H54 (cell line): Measurements from ENCODE around the gene GET4.
A peak's percentile ranks its signal among the peaks of the same experiment; 100 is the strongest.
"Not testable (repeated sequence)": the region's sequence is repeated elsewhere in the genome, so short reads cannot be mapped to it uniquely, and the experiment has no call there.

Source experiments
- DNase-seq: peaks from one replicate; pipeline ENCODE4 v3.0.0; 2011; ENCODE audit warnings: low spot score, mixed read lengths; ENCODE audit not compliant: insufficient read length
- FAIRE-seq: peaks from 3 replicates; lab custom pipeline; 2011; peaks lifted over from hg19 to GRCh38; lab: Jason Lieb, UNC
- POLR2A ChIP-seq: IDR thresholded peaks from 2 replicates; pipeline ENCODE4 v1.6.1; 2011; ENCODE audit warnings: low read depth, mild to moderate bottlenecking, low read length

Gene GET4

GRCh38 chr7:918441-919113 is 42.2 kb downstream of the GET4 start:
- FAIRE-seq = no peak
- TF ChIP-seq POLR2A = no peak
- DNase-seq = no peak

DNA sequence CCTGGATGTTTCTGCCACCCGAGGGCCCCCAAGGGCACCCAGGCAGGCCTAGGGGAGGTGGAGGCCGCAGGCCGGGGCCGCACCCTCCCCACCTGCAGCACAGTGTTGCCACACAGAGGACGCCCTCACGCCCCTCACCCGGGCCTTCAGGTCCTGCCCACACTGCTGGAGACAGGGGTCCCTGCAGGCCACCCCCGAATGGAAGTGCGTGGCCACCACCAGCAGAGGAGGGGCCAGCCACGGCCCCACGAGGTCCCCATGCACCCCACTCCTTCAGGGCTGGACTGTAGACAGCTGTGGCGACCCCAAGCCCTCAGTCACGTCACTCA is 42.7 kb downstream of the GET4 start:
- no peak for TF ChIP-seq POLR2A
- FAIRE-seq (no peak), DNase-seq (no peak)

- no peak for FAIRE-seq
- no peak for DNase-seq
- no peak for TF ChIP-seq POLR2A
Observed at GRCh38 chr7:919924-920341, 43.6 kb downstream of the GET4 start.

DNA sequence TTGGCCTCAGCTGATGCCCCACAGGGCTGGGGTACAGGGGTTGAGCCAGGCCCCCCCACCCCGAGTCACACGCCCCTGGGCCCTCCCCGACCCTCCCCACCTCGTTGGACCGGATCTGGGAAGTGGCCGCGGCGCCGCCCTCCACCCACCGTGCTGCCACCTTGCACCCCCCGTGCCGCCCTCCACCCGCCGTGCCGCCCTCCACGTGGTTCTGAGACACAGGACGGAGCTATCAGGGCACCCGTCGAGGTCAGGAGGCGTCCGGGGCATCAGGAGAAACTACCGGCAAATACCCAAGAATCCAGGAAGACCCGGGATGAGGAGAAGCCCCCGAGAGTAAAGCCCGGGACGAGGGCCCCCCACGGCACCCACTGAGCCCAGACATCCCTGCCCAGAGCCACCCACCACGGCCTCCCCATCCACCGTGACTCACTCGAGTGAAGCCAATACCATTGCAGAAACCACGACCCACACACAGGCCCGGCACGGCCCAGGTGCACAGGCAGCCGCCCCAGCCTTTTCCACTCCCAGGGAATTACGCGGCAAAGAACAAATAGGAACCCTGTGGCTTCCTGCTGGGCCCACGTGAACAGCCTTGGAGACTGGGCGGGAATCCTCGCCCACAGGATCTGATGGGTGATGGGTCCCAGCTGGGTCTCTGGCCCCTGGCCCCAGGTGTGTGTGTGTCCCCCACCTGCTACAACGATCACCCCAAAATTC is 44.2 kb downstream of the GET4 start:
- DNase-seq = no peak
- TF ChIP-seq POLR2A = no peak
- no peak for FAIRE-seq

- no peak for TF ChIP-seq POLR2A
- no peak for FAIRE-seq
Observed at GRCh38 chr7:921071-921461, 44.7 kb downstream of the GET4 start.

DNA sequence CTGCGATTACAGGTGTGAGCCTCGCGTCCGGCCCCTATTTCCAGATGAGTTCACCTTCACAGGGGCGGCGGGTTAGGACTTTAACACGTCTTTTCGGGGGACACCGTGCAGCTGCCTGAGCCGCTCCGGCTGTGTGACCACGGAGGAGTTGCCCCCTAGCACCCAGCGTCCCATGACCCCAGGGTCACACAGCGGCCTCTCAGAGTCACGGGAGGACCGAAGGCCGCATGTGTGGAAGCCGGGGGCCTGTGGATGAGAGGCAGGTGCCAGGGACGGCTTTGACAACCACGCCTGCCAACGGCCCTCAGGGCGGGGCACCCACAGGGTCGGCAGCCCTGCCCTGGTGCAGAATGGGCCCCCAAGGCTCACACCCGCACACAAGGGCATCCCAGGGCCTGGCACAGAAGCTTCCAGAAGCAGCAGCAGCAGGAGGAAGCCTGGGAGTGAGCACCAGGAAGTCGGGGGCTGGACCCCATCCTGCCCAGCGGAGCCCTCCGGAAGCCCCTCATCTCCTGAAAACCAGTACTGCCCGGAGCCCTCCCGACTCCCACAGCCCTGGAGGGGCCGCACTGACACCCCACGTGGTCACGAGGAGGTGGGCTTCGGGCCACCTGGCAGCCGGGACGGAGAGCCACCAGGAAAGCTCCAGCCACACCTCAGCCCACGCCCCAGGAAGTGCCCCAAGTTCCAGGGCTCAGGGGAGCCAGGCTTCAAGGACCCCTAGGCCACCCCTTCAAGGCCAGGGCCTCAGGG is 45.4 kb downstream of the GET4 start:
- no peak for FAIRE-seq
- DNase-seq = no peak
- TF ChIP-seq POLR2A = no peak

More at GRCh38 chr7:921071-921461, 44.7 kb downstream of the GET4 start:
- no peak for DNase-seq

DNA sequence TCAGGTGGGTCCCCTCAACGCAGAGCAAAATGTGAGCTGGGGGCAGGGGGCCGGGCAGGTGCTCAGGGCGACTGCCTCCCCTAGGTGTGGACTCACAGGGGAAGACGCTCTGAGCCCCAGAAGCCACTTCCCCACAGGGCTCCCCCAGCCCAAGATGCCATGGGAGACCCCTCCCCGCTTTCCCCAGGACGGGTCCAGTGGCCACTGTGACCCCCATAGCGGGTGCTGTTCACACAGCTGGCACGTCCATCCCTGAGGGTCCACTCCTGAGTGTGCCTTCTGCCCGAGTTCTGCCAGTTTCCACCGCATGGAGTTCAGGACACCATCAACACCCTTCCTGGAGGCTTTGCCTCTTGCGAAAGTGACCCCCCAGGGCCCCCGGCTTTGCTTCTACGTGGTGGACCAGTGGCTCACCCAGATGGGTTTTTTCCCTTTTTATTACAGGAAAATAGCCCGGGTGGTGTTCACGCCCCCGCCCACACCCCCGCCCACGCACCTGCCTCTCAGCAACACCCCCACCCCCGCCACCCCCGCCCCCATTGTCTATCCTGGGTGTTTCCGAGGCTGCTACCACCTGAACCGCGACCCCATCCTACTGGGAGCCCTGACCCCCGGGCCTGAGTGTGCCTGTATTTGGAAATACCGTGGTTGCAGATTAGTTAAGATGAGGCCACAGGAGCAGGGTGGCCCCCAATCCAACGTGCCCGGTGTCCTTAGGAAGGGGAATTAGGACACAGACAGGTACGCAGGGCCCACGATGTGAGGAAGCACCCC is 46.2 kb downstream of the GET4 start:
- no peak for FAIRE-seq
- no peak for DNase-seq
- no peak for TF ChIP-seq POLR2A

- TF ChIP-seq POLR2A = peak; percentile 39; the same call in 1 of the 2 replicates
- FAIRE-seq = no peak
- DNase-seq = peak; percentile 78
Observed at GRCh38 chr7:923108-924041, 47.0 kb downstream of the GET4 start.

- not testable (repeated sequence) for FAIRE-seq, DNase-seq
Observed at GRCh38 chr7:924042-924441, 47.7 kb downstream of the GET4 start.

GRCh38 chr7:924541-925231 is 48.3 kb downstream of the GET4 start:
- FAIRE-seq = no peak
- no peak for TF ChIP-seq POLR2A
- DNase-seq = peak; percentile 87

DNA sequence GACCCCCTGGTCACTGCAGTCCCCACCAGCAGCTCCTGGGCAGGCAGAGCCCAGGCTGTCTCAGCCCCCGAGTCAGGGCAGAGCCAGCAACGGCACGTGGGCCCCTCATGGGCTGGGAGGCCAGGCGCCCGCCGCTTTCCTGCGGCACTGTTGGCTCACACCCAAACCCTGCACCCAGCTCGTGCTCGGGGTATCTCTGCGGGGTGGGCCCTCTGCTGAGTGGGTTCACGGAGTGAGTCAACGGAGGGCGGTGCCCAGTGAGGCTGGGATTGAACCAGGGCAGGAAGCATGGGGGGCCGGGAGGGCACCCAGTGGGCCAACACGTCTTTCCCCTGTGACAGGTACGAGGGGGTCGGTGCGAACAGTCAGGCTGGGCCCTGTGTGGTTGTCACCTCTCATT is 49.2 kb downstream of the GET4 start:
- DNase-seq (no peak), FAIRE-seq (no peak)
- no peak for TF ChIP-seq POLR2A
